WTC11 (cell line): ENCODE results near the gene CCDC149. TPM values are rescaled to one million over a fixed set of nuclear protein-coding genes. Genes with fewer than 3 reads are reported as not detected.

Experiments used
- ATAC-seq: fragments of 200-7000 bp; cut with Tn5 transposase; 2 replicates; pipeline ENCODE4 v1.10.0; 2021; ENCODE audit warnings: mild to moderate bottlenecking, moderate library complexity
- CTCF ChIA-PET: fragments of 300-600 bp; sonication (Branson Sonifier 250); formaldehyde crosslinking; loops from one replicate; lab custom pipeline; 2021; ENCODE audit warnings: antibody characterized with exemption; lab: Charles Lee
- POLR2A ChIA-PET: fragments of 350-600 bp; sonication (Branson Sonifier 250); formaldehyde crosslinking; loops from one replicate; lab custom pipeline; 2021; ENCODE audit warnings: antibody characterized with exemption; lab: Charles Lee
- DNase-seq: peaks from one replicate; pipeline ENCODE4 v3.0.0; 2021; ENCODE audit warnings: low spot score
- H3K27ac Mint-ChIP-seq: 2 replicates; pipeline ENCODE4 v1.8.0; 2021; ENCODE audit warnings: mixed read lengths
- H3K27me3 Mint-ChIP-seq: 2 replicates; pipeline ENCODE4 v1.8.0; 2021; ENCODE audit warnings: low read depth, mild to moderate bottlenecking, moderate library complexity, mixed read lengths
- H3K36me3 Mint-ChIP-seq: 2 replicates; pipeline ENCODE4 v1.8.0; 2021; ENCODE audit warnings: mixed read lengths
- H3K4me1 Mint-ChIP-seq: 2 replicates; pipeline ENCODE4 v1.8.0; 2022; ENCODE audit warnings: mixed read lengths
- H3K4me3 Mint-ChIP-seq: 2 replicates; pipeline ENCODE4 v1.8.0; 2021; ENCODE audit warnings: mild to moderate bottlenecking, moderate library complexity, mixed read lengths
- H3K9me3 Mint-ChIP-seq: 2 replicates; pipeline ENCODE4 v1.8.0; 2021; ENCODE audit warnings: mixed read lengths
- CREM ChIP-seq: sonication (generic); formaldehyde crosslinking; IDR thresholded peaks from 2 replicates; pipeline ENCODE4 v1.8.1; 2022; ENCODE audit warnings: mild to moderate bottlenecking, missing genetic modification reagents, moderate library complexity
- ELF4 ChIP-seq: sonication (generic); formaldehyde crosslinking; IDR thresholded peaks from 2 replicates; pipeline ENCODE4 v1.8.1; 2022; ENCODE audit warnings: low read depth, mild to moderate bottlenecking, moderate library complexity, missing genetic modification reagents
- FOXJ3 ChIP-seq: sonication (generic); formaldehyde crosslinking; IDR thresholded peaks from 2 replicates; pipeline ENCODE4 v1.9.0; 2021; ENCODE audit warnings: missing genetic modification reagents, mild to moderate bottlenecking, borderline replicate concordance
- GABPB1 ChIP-seq: sonication (generic); formaldehyde crosslinking; IDR thresholded peaks from 2 replicates; pipeline ENCODE4 v1.8.1; 2023; ENCODE audit warnings: mild to moderate bottlenecking, missing genetic modification reagents
- GTF2I ChIP-seq: fragments of 250-450 bp; sonication (Bioruptor Pico); conservative IDR thresholded peaks from 2 replicates; pipeline ENCODE4 v1.4.0; 2021; ENCODE audit warnings: mild to moderate bottlenecking
- KAT7 ChIP-seq: sonication (generic); formaldehyde crosslinking; IDR thresholded peaks from 2 replicates; pipeline ENCODE4 v1.8.1; 2023; ENCODE audit warnings: missing genetic modification reagents, mild to moderate bottlenecking, borderline replicate concordance
- MLX ChIP-seq: sonication (generic); formaldehyde crosslinking; IDR thresholded peaks from 2 replicates; pipeline ENCODE4 v1.8.1; 2023; ENCODE audit warnings: mild to moderate bottlenecking, missing genetic modification reagents, moderate library complexity
- PRDM15 ChIP-seq: sonication (generic); formaldehyde crosslinking; IDR thresholded peaks from 2 replicates; pipeline ENCODE4 v1.8.0; 2022; ENCODE audit warnings: missing genetic modification reagents
- SMAD4 ChIP-seq: sonication (generic); formaldehyde crosslinking; IDR thresholded peaks from 2 replicates; pipeline ENCODE4 v1.8.0; 2022; ENCODE audit warnings: mild to moderate bottlenecking, missing genetic modification reagents
- TEAD1 ChIP-seq: sonication (generic); formaldehyde crosslinking; IDR thresholded peaks from 2 replicates; pipeline ENCODE4 v1.8.0; 2022; ENCODE audit warnings: mild to moderate bottlenecking, missing genetic modification reagents
- ZMAT4 ChIP-seq: fragments of 250-450 bp; sonication (Bioruptor Pico); IDR thresholded peaks from 2 replicates; pipeline ENCODE4 v1.9.0; 2021; ENCODE audit warnings: mild to moderate bottlenecking
- ZNF219 ChIP-seq: sonication (generic); formaldehyde crosslinking; IDR thresholded peaks from 2 replicates; pipeline ENCODE4 v1.8.0; 2023; ENCODE audit warnings: missing genetic modification reagents, mild to moderate bottlenecking, borderline replicate concordance
- ZNF532 ChIP-seq: fragments of 250-450 bp; sonication (Bioruptor Pico); IDR thresholded peaks from 2 replicates; pipeline ENCODE4 v1.9.0; 2021; ENCODE audit warnings: mild to moderate bottlenecking, borderline replicate concordance
- total RNA-seq: library from RNA; stranded (reverse); gene quantifications from 3 replicates; pipeline ENCODE4 v1.2.3, GENCODE V29; 2021
- TF ChIP-seq, protein P1 (sequence below): sonication (generic); formaldehyde crosslinking; IDR thresholded peaks from 2 replicates; pipeline ENCODE4 v1.8.0; 2023; ENCODE audit warnings: mild to moderate bottlenecking, missing genetic modification reagents
- TF ChIP-seq, protein P2 (sequence below): fragments of 200-600 bp; IDR thresholded peaks from 2 replicates; pipeline ENCODE4 v1.8.0; 2022; ENCODE audit warnings: antibody characterized with exemption
- TF ChIP-seq, protein P3 (sequence below): fragments of 250-450 bp; sonication (Bioruptor Pico); IDR thresholded peaks from 2 replicates; pipeline ENCODE4 v2.1.2; 2022; ENCODE audit warnings: mild to moderate bottlenecking, moderate library complexity

Gene CCDC149
- total RNA-seq, 1 experiment from 2014 or later = 3.9 TPM

GRCh38 chr4:24933684-24934275 is 20.9 kb upstream of the CCDC149 start (continued):
- no peak for TF ChIP-seq PRDM15
- TF ChIP-seq, protein P1, sequence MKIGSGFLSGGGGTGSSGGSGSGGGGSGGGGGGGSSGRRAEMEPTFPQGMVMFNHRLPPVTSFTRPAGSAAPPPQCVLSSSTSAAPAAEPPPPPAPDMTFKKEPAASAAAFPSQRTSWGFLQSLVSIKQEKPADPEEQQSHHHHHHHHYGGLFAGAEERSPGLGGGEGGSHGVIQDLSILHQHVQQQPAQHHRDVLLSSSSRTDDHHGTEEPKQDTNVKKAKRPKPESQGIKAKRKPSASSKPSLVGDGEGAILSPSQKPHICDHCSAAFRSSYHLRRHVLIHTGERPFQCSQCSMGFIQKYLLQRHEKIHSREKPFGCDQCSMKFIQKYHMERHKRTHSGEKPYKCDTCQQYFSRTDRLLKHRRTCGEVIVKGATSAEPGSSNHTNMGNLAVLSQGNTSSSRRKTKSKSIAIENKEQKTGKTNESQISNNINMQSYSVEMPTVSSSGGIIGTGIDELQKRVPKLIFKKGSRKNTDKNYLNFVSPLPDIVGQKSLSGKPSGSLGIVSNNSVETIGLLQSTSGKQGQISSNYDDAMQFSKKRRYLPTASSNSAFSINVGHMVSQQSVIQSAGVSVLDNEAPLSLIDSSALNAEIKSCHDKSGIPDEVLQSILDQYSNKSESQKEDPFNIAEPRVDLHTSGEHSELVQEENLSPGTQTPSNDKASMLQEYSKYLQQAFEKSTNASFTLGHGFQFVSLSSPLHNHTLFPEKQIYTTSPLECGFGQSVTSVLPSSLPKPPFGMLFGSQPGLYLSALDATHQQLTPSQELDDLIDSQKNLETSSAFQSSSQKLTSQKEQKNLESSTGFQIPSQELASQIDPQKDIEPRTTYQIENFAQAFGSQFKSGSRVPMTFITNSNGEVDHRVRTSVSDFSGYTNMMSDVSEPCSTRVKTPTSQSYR (CRISPR knock-in tag) = no peak
- no peak for TF ChIP-seq MLX

- Mint-ChIP-seq H3K4me1 (no peaks in the 10 kb centered on the region), H3K9me3 (peaks cover 50% of the 10 kb centered on the region), H3K36me3 (peaks cover 35% of the 10 kb centered on the region), H3K27me3 (peaks cover 12% of the 10 kb centered on the region), H3K27ac (no peak overlapping the region), H3K4me3 (no peak overlapping the region)
- DNase-seq (no peak), ATAC-seq (no peak)
- POLR2A ChIA-PET = interaction anchor here (0.9 kb wide), 1 partner anchor 9 kb away, joined by 3 read pairs; no protein-coding TSS in a partner anchor
- TF ChIP-seq KAT7 (CRISPR knock-in tag) = no peak
- TF ChIP-seq ELF4 (CRISPR knock-in tag) = no peak
- TF ChIP-seq FOXJ3 (CRISPR knock-in tag) = no peak
- TF ChIP-seq ZNF219 = no peak
- TF ChIP-seq TEAD1 (CRISPR knock-in tag) = no peak
- no peak for TF ChIP-seq CREM (CRISPR knock-in tag)
- TF ChIP-seq ZNF532 (CRISPR knock-in tag) = no peak
- TF ChIP-seq, protein P2, sequence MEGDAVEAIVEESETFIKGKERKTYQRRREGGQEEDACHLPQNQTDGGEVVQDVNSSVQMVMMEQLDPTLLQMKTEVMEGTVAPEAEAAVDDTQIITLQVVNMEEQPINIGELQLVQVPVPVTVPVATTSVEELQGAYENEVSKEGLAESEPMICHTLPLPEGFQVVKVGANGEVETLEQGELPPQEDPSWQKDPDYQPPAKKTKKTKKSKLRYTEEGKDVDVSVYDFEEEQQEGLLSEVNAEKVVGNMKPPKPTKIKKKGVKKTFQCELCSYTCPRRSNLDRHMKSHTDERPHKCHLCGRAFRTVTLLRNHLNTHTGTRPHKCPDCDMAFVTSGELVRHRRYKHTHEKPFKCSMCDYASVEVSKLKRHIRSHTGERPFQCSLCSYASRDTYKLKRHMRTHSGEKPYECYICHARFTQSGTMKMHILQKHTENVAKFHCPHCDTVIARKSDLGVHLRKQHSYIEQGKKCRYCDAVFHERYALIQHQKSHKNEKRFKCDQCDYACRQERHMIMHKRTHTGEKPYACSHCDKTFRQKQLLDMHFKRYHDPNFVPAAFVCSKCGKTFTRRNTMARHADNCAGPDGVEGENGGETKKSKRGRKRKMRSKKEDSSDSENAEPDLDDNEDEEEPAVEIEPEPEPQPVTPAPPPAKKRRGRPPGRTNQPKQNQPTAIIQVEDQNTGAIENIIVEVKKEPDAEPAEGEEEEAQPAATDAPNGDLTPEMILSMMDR = no peak
- TF ChIP-seq ZMAT4 = no peak
- no peak for TF ChIP-seq GABPB1
- TF ChIP-seq GTF2I (CRISPR knock-in tag) = no peak
- no peak for TF ChIP-seq SMAD4 (CRISPR knock-in tag)
- TF ChIP-seq, protein P3, sequence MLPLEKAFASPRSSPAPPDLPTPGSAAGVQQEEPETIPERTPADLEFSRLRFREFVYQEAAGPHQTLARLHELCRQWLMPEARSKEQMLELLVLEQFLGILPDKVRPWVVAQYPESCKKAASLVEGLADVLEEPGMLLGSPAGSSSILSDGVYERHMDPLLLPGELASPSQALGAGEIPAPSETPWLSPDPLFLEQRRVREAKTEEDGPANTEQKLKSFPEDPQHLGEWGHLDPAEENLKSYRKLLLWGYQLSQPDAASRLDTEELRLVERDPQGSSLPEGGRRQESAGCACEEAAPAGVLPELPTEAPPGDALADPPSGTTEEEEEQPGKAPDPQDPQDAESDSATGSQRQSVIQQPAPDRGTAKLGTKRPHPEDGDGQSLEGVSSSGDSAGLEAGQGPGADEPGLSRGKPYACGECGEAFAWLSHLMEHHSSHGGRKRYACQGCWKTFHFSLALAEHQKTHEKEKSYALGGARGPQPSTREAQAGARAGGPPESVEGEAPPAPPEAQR (CRISPR knock-in tag) = no peak
- CTCF ChIA-PET = no interaction called here
Measured at GRCh38 chr4:24932515-24933225, 19.8 kb upstream of the CCDC149 start.
